ENCODE measurements around the gene NLRP6. TPM values are rescaled to one million over a fixed set of nuclear protein-coding genes. Genes with fewer than 3 reads are reported as not detected.
"Not testable (repeated sequence)": the region's sequence is repeated elsewhere in the genome, so short reads cannot be mapped to it uniquely, and the experiment has no call there.

The NLRP6 gene
- total RNA-seq, 4 donors from 2014 or later = 0.15 to 1.3 (median 0.64) TPM

DNA sequence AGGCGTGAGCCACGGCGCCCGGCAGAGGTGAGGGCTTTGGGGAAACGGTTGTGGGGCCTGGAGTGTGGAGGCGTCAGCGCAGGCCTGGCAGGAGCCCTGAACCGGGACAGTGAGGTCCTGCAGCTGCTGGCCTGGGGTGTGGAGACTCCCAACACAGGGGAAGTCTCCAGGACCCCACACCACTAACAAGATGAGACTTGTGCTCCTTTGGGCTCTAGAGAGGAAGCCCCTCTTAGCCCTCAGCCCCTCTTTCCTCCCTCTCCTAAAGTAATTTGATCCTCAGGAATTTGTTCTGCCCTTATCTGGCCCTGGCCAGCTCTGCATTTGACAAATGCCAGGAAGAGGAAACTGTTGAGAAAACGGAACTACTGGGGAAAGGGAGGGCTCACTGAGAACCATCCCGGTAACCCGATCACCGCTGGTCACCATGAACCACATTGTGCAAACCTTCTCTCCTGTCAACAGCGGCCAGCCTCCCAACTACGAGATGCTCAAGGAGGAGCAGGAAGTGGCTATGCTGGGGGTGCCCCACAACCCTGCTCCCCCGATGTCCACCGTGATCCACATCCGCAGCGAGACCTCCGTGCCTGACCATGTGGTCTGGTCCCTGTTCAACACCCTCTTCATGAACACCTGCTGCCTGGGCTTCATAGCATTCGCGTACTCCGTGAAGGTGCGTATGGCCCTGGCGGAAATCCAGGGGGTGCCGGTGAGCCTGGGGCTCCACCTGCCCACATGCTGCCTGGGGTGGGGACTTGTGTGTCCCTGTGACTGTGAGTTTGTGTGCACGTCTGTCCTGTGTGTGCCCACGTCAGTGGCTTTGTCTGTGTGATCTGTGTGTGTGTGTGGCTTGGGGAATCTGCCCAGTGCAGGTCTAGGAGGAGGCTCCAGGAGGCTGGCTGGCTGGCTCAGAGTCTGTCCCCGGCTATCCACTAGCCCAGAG is 29.8 kb downstream of the NLRP6 start, which contains the start of gene IFITM2:
Gene IFITM2, plus strand, starts transcription at position 51 of the 943 bp plus-strand sequence. Its CDS starts 377 bp downstream, at position 428.
- H3K36me3 ChIP-seq, H3K27me3 ChIP-seq, H3K9me3 ChIP-seq: not testable (repeated sequence)
- H3K4me1 ChIP-seq = peaks cover 46% of the 10 kb centered on the region
- H3K4me3 ChIP-seq = peak within 1 kb of the TSS; percentile 53
- TF ChIP-seq POLR2AphosphoS5 (IDR thresholded peaks at IDR 0.05) = peak in 2 of 3 donors; percentile 60 to 82
- TF ChIP-seq POLR2A (IDR thresholded peaks at IDR 0.05) = peak in 1 of 2 donors; percentile 72
- peak within 1 kb of the TSS; percentile 87 for H3K27ac ChIP-seq
- 0% methylated on average over 9 of the region's 28 CpGs for WGBS
- peak; percentile 90 to 95 for DNase-seq (ENCODE audit: low spot score in 2 of 2)

DNA sequence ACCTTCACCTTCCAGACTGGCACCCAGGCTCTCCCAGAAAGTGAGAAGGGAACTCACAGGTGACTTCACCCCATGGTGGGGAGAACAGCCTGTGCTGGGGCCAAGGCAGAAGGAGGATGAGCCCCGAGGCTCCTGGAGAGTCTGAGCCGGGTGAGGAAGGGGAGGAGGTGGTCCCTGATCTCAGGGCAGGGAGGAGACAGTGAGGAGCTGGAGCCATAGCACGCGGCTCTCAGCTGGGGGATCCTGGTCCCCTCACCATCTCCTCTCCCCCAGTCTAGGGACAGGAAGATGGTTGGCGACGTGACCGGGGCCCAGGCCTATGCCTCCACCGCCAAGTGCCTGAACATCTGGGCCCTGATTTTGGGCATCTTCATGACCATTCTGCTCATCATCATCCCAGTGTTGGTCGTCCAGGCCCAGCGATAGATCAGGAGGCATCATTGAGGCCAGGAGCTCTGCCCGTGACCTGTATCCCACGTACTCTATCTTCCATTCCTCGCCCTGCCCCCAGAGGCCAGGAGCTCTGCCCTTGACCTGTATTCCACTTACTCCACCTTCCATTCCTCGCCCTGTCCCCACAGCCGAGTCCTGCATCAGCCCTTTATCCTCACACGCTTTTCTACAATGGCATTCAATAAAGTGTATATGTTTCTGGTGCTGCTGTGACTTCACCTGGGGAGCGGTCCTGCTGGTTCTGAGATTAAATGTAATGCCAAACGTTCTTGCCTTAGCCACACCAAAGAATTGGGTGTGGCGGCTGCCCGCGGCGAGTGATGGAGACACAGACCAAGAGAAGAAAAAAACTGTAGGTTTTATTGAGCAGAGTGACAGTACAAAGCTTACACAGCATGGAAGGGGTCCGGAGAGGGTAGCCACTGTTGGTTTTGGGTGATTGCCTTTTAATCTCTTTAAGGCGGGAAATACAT is 30.8 kb downstream of the NLRP6 start:
- Histone ChIP-seq H3K4me1 (peaks cover 52% of the 10 kb centered on the region), H3K27ac (peak overlapping the region; percentile 87)

DNA sequence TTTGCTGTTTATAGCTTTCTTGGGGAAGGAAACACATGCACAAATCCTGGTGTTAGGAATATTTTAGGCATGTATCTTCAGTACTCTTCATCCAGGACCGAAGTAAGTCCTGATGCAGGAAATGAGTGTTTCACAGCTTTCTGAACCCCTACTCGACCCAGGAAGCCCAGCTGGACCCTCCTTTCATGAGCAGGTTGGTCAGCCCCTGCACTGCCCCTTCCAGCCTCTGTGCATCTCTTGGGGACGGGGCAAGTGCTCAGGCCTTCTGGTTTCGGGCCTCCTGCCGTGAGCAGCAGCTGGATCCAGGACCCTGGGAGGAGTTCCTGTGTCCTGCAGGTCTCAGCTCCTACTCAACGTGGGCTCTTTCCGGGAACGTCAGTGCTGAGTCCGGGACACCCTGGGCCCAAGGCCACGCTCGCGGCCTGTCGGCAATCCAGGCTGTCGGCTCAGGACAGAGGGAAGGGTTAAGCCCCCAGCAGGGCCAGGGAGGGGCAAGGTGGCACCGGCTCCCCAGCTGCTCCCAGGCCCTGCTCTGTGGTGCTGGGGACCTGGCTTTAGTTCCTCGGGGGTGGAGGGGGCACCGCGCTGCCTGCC is 31.9 kb downstream of the NLRP6 start:
- Histone ChIP-seq H3K27ac (peak overlapping the region; percentile 87), H3K4me1 (peaks cover 59% of the 10 kb centered on the region), H3K4me3 (peak overlapping the region; percentile 53)
- H3K27me3 ChIP-seq; H3K36me3 ChIP-seq; H3K9me3 ChIP-seq; DNase-seq (ENCODE audit: low spot score in 2 of 2): not testable (repeated sequence)
- 0% methylated on average over 2 of the region's 18 CpGs for WGBS

More for the DNA sequence above, 30.8 kb downstream of the NLRP6 start:
- H3K9me3 ChIP-seq; H3K36me3 ChIP-seq; DNase-seq (ENCODE audit: low spot score in 2 of 2); H3K27me3 ChIP-seq: not testable (repeated sequence)
- peak overlapping the region; percentile 53 for H3K4me3 ChIP-seq
- WGBS = 19% methylated on average over 20 of the region's 24 CpGs

DNA sequence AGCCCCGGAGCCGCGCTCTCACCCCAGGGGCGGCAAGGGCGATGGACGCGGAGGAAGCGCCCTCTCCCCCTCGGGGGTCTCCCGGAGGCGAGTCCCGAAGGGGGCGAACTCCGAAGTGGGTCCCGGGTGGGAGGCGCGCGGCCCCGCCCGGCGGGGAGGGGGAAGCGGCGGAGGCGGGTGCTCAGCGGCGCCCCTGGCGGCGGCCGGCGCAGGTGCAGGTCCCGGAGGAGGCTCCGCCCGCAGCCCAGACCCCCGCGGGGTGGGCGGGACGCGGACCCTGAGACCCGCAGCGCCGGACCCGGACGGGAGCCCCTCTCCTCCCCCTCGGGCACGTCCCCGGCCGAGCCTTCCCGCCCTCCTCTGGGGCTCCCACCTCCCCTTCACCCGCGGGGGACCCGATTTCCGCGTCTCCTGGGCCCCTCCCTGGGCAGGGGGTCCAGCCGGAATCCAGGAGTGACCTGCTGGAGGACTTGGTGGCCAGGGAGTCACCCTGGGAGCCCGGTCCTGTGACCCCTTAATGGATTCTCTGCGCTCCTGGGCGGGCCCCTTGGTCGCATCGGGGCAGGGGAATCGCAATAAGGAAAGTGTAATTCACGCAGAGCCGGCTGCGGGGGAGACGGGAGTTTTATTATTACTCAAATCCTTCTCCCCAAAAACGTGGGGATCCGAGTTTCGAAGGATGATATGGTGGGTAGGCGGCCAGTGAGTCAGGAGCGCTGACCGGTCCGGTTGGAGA is 33.0 kb downstream of the NLRP6 start:
- H3K4me1 ChIP-seq = peaks cover 70% of the 10 kb centered on the region
- not testable (repeated sequence) for DNase-seq (ENCODE audit: low spot score in 2 of 2)
- peak overlapping the region; percentile 54 for H3K27ac ChIP-seq

DNA sequence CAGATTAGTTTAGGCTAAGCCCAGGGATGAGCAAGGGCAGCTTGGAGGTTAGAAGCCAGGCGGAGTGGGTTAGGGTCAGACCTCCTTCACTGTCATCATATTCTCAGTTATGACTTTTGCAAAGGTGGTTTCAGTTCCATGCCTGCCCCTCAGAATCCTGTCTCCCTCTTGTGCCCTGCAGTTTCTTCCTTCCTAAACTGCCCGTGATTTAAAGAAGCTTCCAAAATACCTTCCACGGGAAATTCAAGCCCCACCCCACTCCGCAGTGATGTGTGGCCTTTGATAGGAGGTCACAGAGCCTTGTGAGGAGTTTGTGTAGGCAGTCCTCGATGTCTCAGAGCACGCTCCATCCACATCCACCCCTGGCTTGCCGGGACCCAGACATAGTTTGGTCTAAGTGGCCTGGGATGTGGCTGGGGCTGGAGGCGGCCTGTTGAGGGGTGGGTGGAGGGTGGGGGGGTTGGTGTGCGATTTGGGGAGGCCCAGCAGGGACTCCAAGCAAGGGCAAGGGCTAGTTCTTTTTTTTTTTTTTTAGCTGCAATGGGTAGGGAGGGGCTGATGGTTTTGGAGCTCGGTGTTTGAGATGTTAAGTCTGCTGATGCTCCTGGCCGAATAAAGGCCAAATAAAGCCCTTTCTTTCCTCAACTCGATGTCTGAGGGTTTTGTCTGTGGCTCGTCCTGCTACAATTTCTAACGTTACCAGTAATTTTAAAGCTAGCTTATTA is 34.0 kb downstream of the NLRP6 start:
- no peaks in the 10 kb centered on the region for H3K27me3 ChIP-seq
- H3K4me1 ChIP-seq = peaks cover 67% of the 10 kb centered on the region
- H3K36me3 ChIP-seq = no peaks in the 10 kb centered on the region
- no peak for TF ChIP-seq EP300 (IDR thresholded peaks at IDR 0.05)
- no peak for TF ChIP-seq POLR2AphosphoS5 (IDR thresholded peaks at IDR 0.05)
- TF ChIP-seq, protein P1, sequence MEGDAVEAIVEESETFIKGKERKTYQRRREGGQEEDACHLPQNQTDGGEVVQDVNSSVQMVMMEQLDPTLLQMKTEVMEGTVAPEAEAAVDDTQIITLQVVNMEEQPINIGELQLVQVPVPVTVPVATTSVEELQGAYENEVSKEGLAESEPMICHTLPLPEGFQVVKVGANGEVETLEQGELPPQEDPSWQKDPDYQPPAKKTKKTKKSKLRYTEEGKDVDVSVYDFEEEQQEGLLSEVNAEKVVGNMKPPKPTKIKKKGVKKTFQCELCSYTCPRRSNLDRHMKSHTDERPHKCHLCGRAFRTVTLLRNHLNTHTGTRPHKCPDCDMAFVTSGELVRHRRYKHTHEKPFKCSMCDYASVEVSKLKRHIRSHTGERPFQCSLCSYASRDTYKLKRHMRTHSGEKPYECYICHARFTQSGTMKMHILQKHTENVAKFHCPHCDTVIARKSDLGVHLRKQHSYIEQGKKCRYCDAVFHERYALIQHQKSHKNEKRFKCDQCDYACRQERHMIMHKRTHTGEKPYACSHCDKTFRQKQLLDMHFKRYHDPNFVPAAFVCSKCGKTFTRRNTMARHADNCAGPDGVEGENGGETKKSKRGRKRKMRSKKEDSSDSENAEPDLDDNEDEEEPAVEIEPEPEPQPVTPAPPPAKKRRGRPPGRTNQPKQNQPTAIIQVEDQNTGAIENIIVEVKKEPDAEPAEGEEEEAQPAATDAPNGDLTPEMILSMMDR (IDR thresholded peaks at IDR 0.05) = no peak
- TF ChIP-seq POLR2A (IDR thresholded peaks at IDR 0.05) = no peak
- H3K9me3 ChIP-seq = no peaks in the 10 kb centered on the region
- DNase-seq (ENCODE audit: low spot score in 2 of 2) = no peak
- peak overlapping the region; percentile 35 for H3K4me3 ChIP-seq
- WGBS = 48% methylated on average over 12 of the region's 14 CpGs
- H3K27ac ChIP-seq = peak overlapping the region; percentile 54

More for the DNA sequence above, 33.0 kb downstream of the NLRP6 start:
- H3K27me3 ChIP-seq, H3K9me3 ChIP-seq, H3K36me3 ChIP-seq: not testable (repeated sequence)
- no CpG with 5 or more reads among the region's 71 CpGs for WGBS
- peak overlapping the region; percentile 35 for H3K4me3 ChIP-seq

DNA sequence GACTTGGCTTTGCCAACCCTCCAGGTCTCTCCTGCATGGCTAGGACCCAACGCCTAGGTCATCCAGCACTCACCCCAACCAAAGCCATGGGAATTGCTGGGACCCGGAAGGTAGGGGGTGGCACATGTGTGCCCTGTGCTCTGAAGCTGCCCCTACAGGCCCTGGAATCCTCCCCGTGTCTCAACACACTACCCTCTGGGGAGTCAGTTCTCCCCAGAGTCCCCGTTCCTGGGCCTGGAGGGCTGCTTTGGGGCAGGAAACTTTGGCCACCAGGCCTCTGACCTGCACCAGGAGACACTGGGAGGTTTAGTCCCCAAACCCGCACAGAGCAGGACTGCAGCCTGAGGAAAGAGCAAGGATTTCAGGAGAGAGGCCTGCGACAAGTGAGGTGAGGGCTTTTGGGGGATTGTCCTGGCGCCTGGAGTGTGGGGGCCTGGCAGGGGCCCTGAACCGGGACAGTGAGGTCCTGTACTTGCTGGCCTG is 35.1 kb downstream of the NLRP6 start:
- peaks cover 56% of the 10 kb centered on the region for H3K4me1 ChIP-seq

More for the DNA sequence above, 35.1 kb downstream of the NLRP6 start:
- Histone ChIP-seq H3K27me3 (no peaks in the 10 kb centered on the region), H3K27ac (peak overlapping the region; percentile 82), H3K36me3 (no peaks in the 10 kb centered on the region), H3K9me3 (no peaks in the 10 kb centered on the region), H3K4me3 (peak overlapping the region; percentile 53)
- no peak for TF ChIP-seq POLR2AphosphoS5 (IDR thresholded peaks at IDR 0.05)
- no peak for TF ChIP-seq POLR2A (IDR thresholded peaks at IDR 0.05)
- TF ChIP-seq, protein P1 (IDR thresholded peaks at IDR 0.05) = no peak
- TF ChIP-seq EP300 (IDR thresholded peaks at IDR 0.05) = no peak
- WGBS = 56% methylated on average over 6 of the region's 8 CpGs
- peak in 1 of 2 donors; percentile 62 for DNase-seq (ENCODE audit: low spot score in 2 of 2)

All from suprapubic skin (tissue), 4 donors.